CD14-positive monocyte (primary cell): ENCODE results near the gene STXBP6. TPM values are rescaled to one million over a fixed set of nuclear protein-coding genes. Genes with fewer than 3 reads are reported as not detected.

Experiments used
- DNase-seq, 3 donors: peaks; one replicate each; pipeline ENCODE4 v3.0.0-alpha.2; 2011 to 2022
- H2AFZ ChIP-seq: 2 replicates; pipeline ENCODE4 v1.6.0; 2012; ENCODE audit warnings: mild to moderate bottlenecking, low read depth, low read length, inconsistent platforms; ENCODE audit not compliant: insufficient read depth, poor library complexity, severe bottlenecking
- H3K27ac ChIP-seq, 2 donors: 1 replicate in 1 of 2; 2 replicates in 1 of 2; pipeline ENCODE4 v1.5.1; 2012 to 2013; ENCODE audit warnings: low read length in 2 of 2, control low read depth in 1 of 2, inconsistent platforms in 1 of 2, low read depth in 1 of 2, mild to moderate bottlenecking in 1 of 2
- H3K27me3 ChIP-seq, 2 donors: one replicate each; pipeline versions ENCODE4 v1.6.0 to v1.6.1; 2011 to 2013; ENCODE audit warnings: low read length in 2 of 2; ENCODE audit not compliant: control insufficient read depth in 2 of 2, insufficient read depth in 2 of 2
- H3K36me3 ChIP-seq, 2 donors: replicated peaks in 1 of 2; 1 replicate in 1 of 2; 2 replicates in 1 of 2; pipeline versions ENCODE4 v1.5.1 to v1.6.1; 2012 to 2013; ENCODE audit warnings: low read length in 2 of 2, control low read depth in 1 of 2, inconsistent platforms in 1 of 2, mild to moderate bottlenecking in 1 of 2; ENCODE audit not compliant: insufficient read depth in 2 of 2, control insufficient read depth in 1 of 2
- H3K4me1 ChIP-seq, 2 donors: 1 replicate in 1 of 2; 2 replicates in 1 of 2; pipeline versions ENCODE4 v1.5.1 to v1.6.1; 2012 to 2013; ENCODE audit warnings: low read length in 2 of 2, control low read depth in 1 of 2, inconsistent platforms in 1 of 2, mild to moderate bottlenecking in 1 of 2, moderate library complexity in 1 of 2; ENCODE audit not compliant: insufficient read depth in 2 of 2, control insufficient read depth in 1 of 2
- H3K4me2 ChIP-seq: replicated peaks from 2 replicates; pipeline ENCODE3; 2012; ENCODE audit warnings: low read length, moderate library complexity, mild to moderate bottlenecking; ENCODE audit not compliant: poor library complexity, severe bottlenecking; ENCODE audit errors: extremely low read depth
- H3K4me3 ChIP-seq, 3 experiments: fragments of 200-600 bp in 1 of 3; sonication (generic) in 1 of 3; replicated peaks in 1 of 3; 1 replicate in 2 of 3; 2 replicates in 1 of 3; pipeline ENCODE4 v1.5.1; 2011 to 2013; ENCODE audit warnings: low read length in 3 of 3, mild to moderate bottlenecking in 3 of 3, control low read depth in 2 of 3, low read depth in 2 of 3, inconsistent platforms in 1 of 3, moderate library complexity in 1 of 3
- H3K79me2 ChIP-seq: 2 replicates; pipeline ENCODE4 v1.6.0; 2012; ENCODE audit warnings: mild to moderate bottlenecking, control low read depth, inconsistent platforms, low read length, moderate library complexity; ENCODE audit not compliant: insufficient read depth
- H3K9ac ChIP-seq: 2 replicates; pipeline ENCODE4 v1.6.0; 2017; ENCODE audit warnings: low read length, mild to moderate bottlenecking; ENCODE audit not compliant: insufficient read depth, poor library complexity, severe bottlenecking
- H3K9me3 ChIP-seq, 2 donors: replicated peaks in 1 of 2; 1 replicate in 1 of 2; 2 replicates in 1 of 2; pipeline versions ENCODE4 v1.5.1 to v1.6.1; 2012 to 2013; ENCODE audit warnings: low read length in 2 of 2, control low read depth in 1 of 2; ENCODE audit not compliant: control insufficient read depth in 1 of 2, insufficient read depth in 1 of 2
- H4K20me1 ChIP-seq: 2 replicates; pipeline ENCODE4 v1.6.0; 2012; ENCODE audit warnings: mild to moderate bottlenecking, low read length, control low read depth, moderate library complexity; ENCODE audit not compliant: insufficient read depth
- H3K27ac Mint-ChIP-seq, 7 donors: one replicate each; pipeline ENCODE4 v1.8.0; 2020; ENCODE audit warnings: mild to moderate bottlenecking in 7 of 7, mixed read lengths in 7 of 7, moderate library complexity in 6 of 7, inconsistent platforms in 2 of 7
- H3K27me3 Mint-ChIP-seq, 3 donors: one replicate each; pipeline ENCODE4 v1.8.0; 2021 to 2022; ENCODE audit warnings: low read depth in 3 of 3, mild to moderate bottlenecking in 3 of 3, mixed read lengths in 3 of 3, moderate library complexity in 3 of 3, inconsistent platforms in 1 of 3
- H3K36me3 Mint-ChIP-seq, 2 donors: one replicate each; pipeline ENCODE4 v1.8.0; 2020; ENCODE audit warnings: mixed read lengths in 2 of 2, inconsistent platforms in 1 of 2, mild to moderate bottlenecking in 1 of 2
- H3K4me1 Mint-ChIP-seq: one replicate; pipeline ENCODE4 v1.8.0; 2020; ENCODE audit warnings: mild to moderate bottlenecking, mixed read lengths
- H3K4me3 Mint-ChIP-seq, 2 donors: one replicate each; pipeline ENCODE4 v1.8.0; 2020; ENCODE audit warnings: mild to moderate bottlenecking in 2 of 2, mixed read lengths in 2 of 2, moderate library complexity in 1 of 2
- H3K9me3 Mint-ChIP-seq, 7 donors: one replicate each; pipeline ENCODE4 v1.8.0; 2020 to 2022; ENCODE audit warnings: mixed read lengths in 7 of 7, mild to moderate bottlenecking in 6 of 7, moderate library complexity in 6 of 7, inconsistent platforms in 2 of 7
- CTCF ChIP-seq: fragments of 200-600 bp; IDR thresholded peaks from one replicate; pipeline ENCODE4 v1.8.0; 2022; ENCODE audit warnings: antibody characterized with exemption, mild to moderate bottlenecking
- WGBS: methylation state at CpG from one replicate; pipeline ENCODE4 v1.1.5; 2013; ENCODE audit warnings: missing lambda C conversion rate; ENCODE audit not compliant: insufficient coverage; 5-methylcytosine and 5-hydroxymethylcytosine counted together
- intact Hi-C, 2 donors: fragments of 100-400 bp; cut with micrococcal nuclease; formaldehyde crosslinking; loops; one replicate each; pipeline versions ENCODE4 v1.15.0 to v1.15.1; 2023
- polyA plus RNA-seq, 3 donors: library from polyadenylated mRNA; depleted of rRNA in 1 of 3; unstranded in 2 of 3; stranded (reverse) in 1 of 3; fragments of 300-500 nt in 2 of 3; fragments of >200 nt in 1 of 3; fragmentation: Illumina TruSeq in 2 of 3; gene quantifications; 1 replicate in 2 of 3; 2 replicates in 1 of 3; pipeline ENCODE4 v1.2.3, GENCODE V29; 2012 to 2021

The STXBP6 gene
- polyA plus RNA-seq, 3 donors = 0.05 to 0.25 (median 0.08) TPM

GRCh38 chr14:24915958-24916595 lies 133.9 kb downstream of the STXBP6 start:
- Mint-ChIP-seq H3K4me1 (peaks cover 16% of the 10 kb centered on the region), H3K27ac (no peak overlapping the region), H3K9me3 (no peaks in the 10 kb centered on the region), H3K4me3 (no peak overlapping the region), H3K36me3 (no peaks in the 10 kb centered on the region), H3K27me3 (peaks cover 0 to 3% (median 0%) of the 10 kb centered on the region in 3 donors)
- Histone ChIP-seq H3K9me3 (no peaks in the 10 kb centered on the region), H3K4me1 (peaks cover 12 to 15% of the 10 kb centered on the region in 2 donors), H3K4me3 (no peak overlapping the region), H3K4me2 (no peak overlapping the region), H3K27ac (no peak overlapping the region), H4K20me1 (no peaks in the 10 kb centered on the region), H3K9ac (no peak overlapping the region), H3K79me2 (no peaks in the 10 kb centered on the region), H3K36me3 (no peaks in the 10 kb centered on the region), H2AFZ (no peak overlapping the region), H3K27me3 (no peaks in the 10 kb centered on the region)
- no CpG with 5 or more reads among the region's 2 CpGs for WGBS
- no peak for DNase-seq
- no peak for TF ChIP-seq CTCF
- intact Hi-C loops = no loop called here

- peaks cover 21% of the 10 kb centered on the region for H3K4me1 Mint-ChIP-seq
These were observed 134.5 kb downstream of the STXBP6 start for GRCh38 chr14:24915403-24915921.

More at GRCh38 chr14:24915403-24915921, 134.5 kb downstream of the STXBP6 start:
- H3K36me3 ChIP-seq = no peaks in the 10 kb centered on the region
- no peak for DNase-seq
- intact Hi-C loops = no loop called here
- no peak overlapping the region for H3K9ac ChIP-seq
- peaks cover 19% of the 10 kb centered on the region in 2 donors for H3K4me1 ChIP-seq
- Mint-ChIP-seq H3K27me3 (peaks cover 0 to 2% (median 0%) of the 10 kb centered on the region in 3 donors), H3K9me3 (no peaks in the 10 kb centered on the region), H3K27ac (no peak overlapping the region), H3K4me3 (no peak overlapping the region), H3K36me3 (no peaks in the 10 kb centered on the region)
- no peak overlapping the region for H2AFZ ChIP-seq
- no peak overlapping the region for H3K4me3 ChIP-seq
- TF ChIP-seq CTCF = no peak
- no peak overlapping the region for H3K4me2 ChIP-seq
- no peaks in the 10 kb centered on the region for H3K27me3 ChIP-seq
- H3K27ac ChIP-seq = no peak overlapping the region
- WGBS = no CpG with 5 or more reads among the region's 1 CpG
- no peaks in the 10 kb centered on the region for H3K79me2 ChIP-seq
- no peaks in the 10 kb centered on the region for H3K9me3 ChIP-seq
- H4K20me1 ChIP-seq = no peaks in the 10 kb centered on the region
